ENCODE results near the gene RMRP. TPM values are rescaled to one million over a fixed set of nuclear protein-coding genes. Genes with fewer than 3 reads are reported as not detected.

The RMRP gene
- total RNA-seq, 1 experiment from 2014 or later, result 36,790 TPM

DNA sequence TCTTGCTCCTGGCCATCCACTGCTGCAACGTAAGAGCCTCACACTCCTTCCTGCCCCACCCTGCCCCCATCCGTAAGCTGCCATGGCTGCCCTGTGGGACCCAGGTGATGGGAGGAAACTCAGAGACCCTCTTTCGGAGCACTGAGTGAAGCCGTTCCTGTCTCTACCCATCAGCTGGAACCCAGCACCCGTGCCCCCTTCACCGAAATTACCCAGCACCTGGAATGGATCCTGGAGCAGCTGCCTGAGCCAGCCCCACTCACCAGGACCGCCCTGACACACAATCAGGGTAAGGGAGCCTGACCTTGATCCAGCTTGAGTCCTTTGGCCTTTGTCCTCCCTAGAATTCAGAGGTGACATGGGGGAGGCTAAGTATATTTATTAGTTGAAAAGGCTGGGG lies 49.6 kb downstream of the RMRP start:
- Histone ChIP-seq H3K27ac (ENCODE audit: low read length) (no peak overlapping the region), H3F3A (ENCODE audit: low read length, unreplicated experiment) (peaks cover 3% of the 10 kb centered on the region), H3K9ac (ENCODE audit: low read length) (no peak overlapping the region), H3K27me3 (ENCODE audit: low read length) (no peaks in the 10 kb centered on the region), H3K4me1 (ENCODE audit: insufficient read depth, low read length) (peaks cover 13% of the 10 kb centered on the region), H3K9me2 (replicated peaks; ENCODE audit: low read length) (no peaks in the 10 kb centered on the region), H3K4me3 (ENCODE audit: low read length) (no peak overlapping the region), H3K36me3 (ENCODE audit: low read depth, low read length) (no peaks in the 10 kb centered on the region; the same call in 1 of the 2 replicates), H2AFZ (ENCODE audit: low read length) (no peak overlapping the region), H4K20me1 (ENCODE audit: low read length) (no peaks in the 10 kb centered on the region), H3K4me2 (ENCODE audit: low read length) (no peak overlapping the region), H3K79me2 (ENCODE audit: low read length) (peaks cover 14% of the 10 kb centered on the region), H3K9me3 (ENCODE audit: low read length) (no peaks in the 10 kb centered on the region)
- DNase-seq (no peak), ATAC-seq (no peak)
- CTCF ChIA-PET, result no interaction called here
- intact Hi-C loops (cut with micrococcal nuclease), result no loop called here
- no TSS peak for BruUV-seq (replicated peaks)
- TF ChIP-seq, protein P1, sequence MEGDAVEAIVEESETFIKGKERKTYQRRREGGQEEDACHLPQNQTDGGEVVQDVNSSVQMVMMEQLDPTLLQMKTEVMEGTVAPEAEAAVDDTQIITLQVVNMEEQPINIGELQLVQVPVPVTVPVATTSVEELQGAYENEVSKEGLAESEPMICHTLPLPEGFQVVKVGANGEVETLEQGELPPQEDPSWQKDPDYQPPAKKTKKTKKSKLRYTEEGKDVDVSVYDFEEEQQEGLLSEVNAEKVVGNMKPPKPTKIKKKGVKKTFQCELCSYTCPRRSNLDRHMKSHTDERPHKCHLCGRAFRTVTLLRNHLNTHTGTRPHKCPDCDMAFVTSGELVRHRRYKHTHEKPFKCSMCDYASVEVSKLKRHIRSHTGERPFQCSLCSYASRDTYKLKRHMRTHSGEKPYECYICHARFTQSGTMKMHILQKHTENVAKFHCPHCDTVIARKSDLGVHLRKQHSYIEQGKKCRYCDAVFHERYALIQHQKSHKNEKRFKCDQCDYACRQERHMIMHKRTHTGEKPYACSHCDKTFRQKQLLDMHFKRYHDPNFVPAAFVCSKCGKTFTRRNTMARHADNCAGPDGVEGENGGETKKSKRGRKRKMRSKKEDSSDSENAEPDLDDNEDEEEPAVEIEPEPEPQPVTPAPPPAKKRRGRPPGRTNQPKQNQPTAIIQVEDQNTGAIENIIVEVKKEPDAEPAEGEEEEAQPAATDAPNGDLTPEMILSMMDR (conservative IDR thresholded peaks at IDR 0.05; ENCODE audit: low read depth, low read length), result no peak
- no peak for TF ChIP-seq EZH2phosphoT487 (IDR thresholded peaks at IDR 0.05; ENCODE audit: borderline replicate concordance, low read length)
- TF ChIP-seq EZH2 (IDR thresholded peaks at IDR 0.05; ENCODE audit: low read length, unreplicated experiment), result no peak
- POLR2A ChIA-PET (ENCODE audit: unreplicated experiment), result no interaction called here

Small RNA genes lying within 50 kb of the gene (microRNA-seq; reads per million reads assigned to microRNA genes)
- 2.0 reads per million for gene MIR4667 (ENCODE audit: unreplicated experiment)

Other genes with a start within 250 kb of the RMRP start
- gene RUSC2, start 167.9 kb downstream of the RMRP start, total RNA-seq (2014; rRNA removed), result 10.7 and 13.3 TPM in 2 replicates
- 11.2 and 25.2 TPM in 2 replicates for gene TESK1, start 52.8 kb downstream of the RMRP start, total RNA-seq (2014; rRNA removed)
- 0.15 TPM in 1 of 2 replicates, not detected in the other for gene CD72, start 39.6 kb downstream of the RMRP start, total RNA-seq (2014; rRNA removed)
- not detected in 2 replicates for gene SIT1, start 7.1 kb downstream of the RMRP start, total RNA-seq (2014; rRNA removed)
- gene CCDC107, start 273 bp upstream of the RMRP start, total RNA-seq (2014; rRNA removed), result 34.9 and 37.0 TPM in 2 replicates
- gene ARHGEF39, start 7.2 kb upstream of the RMRP start, total RNA-seq (2014; rRNA removed), result 2.6 and 4.1 TPM in 2 replicates
- 7.7 and 11.2 TPM in 2 replicates for gene CA9, start 15.9 kb upstream of the RMRP start, total RNA-seq (2014; rRNA removed)
- gene TPM2, start 31.9 kb upstream of the RMRP start, total RNA-seq (2014; rRNA removed), result 7.0 and 10.4 TPM in 2 replicates
- gene TLN1, start 74.2 kb upstream of the RMRP start, total RNA-seq (2014; rRNA removed), result 118 and 153 TPM in 2 replicates
- gene CREB3, start 74.6 kb upstream of the RMRP start, total RNA-seq (2014; rRNA removed), result 34.8 and 47.1 TPM in 2 replicates
- 60.9 and 81.7 TPM in 2 replicates for gene GBA2, start 91.2 kb upstream of the RMRP start, total RNA-seq (2014; rRNA removed)
- gene RGP1, start 91.3 kb upstream of the RMRP start, total RNA-seq (2014; rRNA removed), result 13.8 and 14.3 TPM in 2 replicates
- 145 and 149 TPM in 2 replicates for gene MSMP, start 96.3 kb upstream of the RMRP start, total RNA-seq (2014; rRNA removed)
- gene NPR2, start 133.6 kb upstream of the RMRP start, total RNA-seq (2014; rRNA removed), result 1.0 and 1.5 TPM in 2 replicates
- not detected in 2 replicates for gene SPAG8, start 154.2 kb upstream of the RMRP start, total RNA-seq (2014; rRNA removed)
- gene HINT2, start 157.0 kb upstream of the RMRP start, total RNA-seq (2014; rRNA removed), result 69.7 and 78.5 TPM in 2 replicates
- 0.29 TPM in 1 of 2 replicates, not detected in the other for gene FAM221B, start 170.7 kb upstream of the RMRP start, total RNA-seq (2014; rRNA removed)
- 1.6 and 2.4 TPM in 2 replicates for gene TMEM8B, start 171.2 kb upstream of the RMRP start, total RNA-seq (2014; rRNA removed)
- gene OR13J1, start 212.4 kb upstream of the RMRP start, total RNA-seq (2014; rRNA removed), result not detected in 2 replicates
- gene HRCT1, start 248.2 kb upstream of the RMRP start, total RNA-seq (2014; rRNA removed), result 1.7 TPM in 2 replicates